Thoracic aorta (tissue), 2 donors: Measurements from ENCODE around the gene AASDH. TPM values are rescaled to one million over a fixed set of nuclear protein-coding genes. Genes with fewer than 3 reads are reported as not detected.

Experiments
- ATAC-seq: fragments of 150-250 bp; one replicate; pipeline ENCODE4 v1.8.0; 2017; ENCODE audit warnings: low read depth; ENCODE audit not compliant: insufficient number of reproducible peaks, low FRiP score
- DNase-seq: peaks from one replicate; pipeline ENCODE4 v3.0.0-alpha.2; 2020; ENCODE audit warnings: low spot score
- H3K27ac ChIP-seq, 2 donors: fragments of 200-600 bp; sonication (generic); 1 replicate in 1 of 2; 2 replicates in 1 of 2; pipeline ENCODE4 v1.5.1; 2016; ENCODE audit warnings: mild to moderate bottlenecking in 2 of 2, moderate library complexity in 2 of 2
- H3K27me3 ChIP-seq: fragments of 200-600 bp; sonication (generic); replicated peaks from 2 replicates; pipeline ENCODE4 v1.6.0; 2016; ENCODE audit warnings: mild to moderate bottlenecking; ENCODE audit not compliant: insufficient read depth
- H3K36me3 ChIP-seq: fragments of 200-600 bp; sonication (generic); one replicate; pipeline ENCODE4 v1.5.1; 2016
- H3K4me1 ChIP-seq, 2 donors: fragments of 200-600 bp; sonication (generic); 1 replicate in 1 of 2; 2 replicates in 1 of 2; pipeline versions ENCODE4 v1.5.1 to v1.6.0; 2016; ENCODE audit warnings: low read depth in 2 of 2, mild to moderate bottlenecking in 1 of 2; ENCODE audit not compliant: control insufficient read depth in 1 of 2
- H3K4me3 ChIP-seq: fragments of 200-600 bp; sonication (generic); 2 replicates; pipeline ENCODE4 v1.5.1; 2016; ENCODE audit warnings: mild to moderate bottlenecking
- H3K9me3 ChIP-seq: fragments of 200-600 bp; sonication (generic); 2 replicates; pipeline ENCODE4 v1.5.1; 2016
- CTCF ChIP-seq: fragments of 200-600 bp; sonication (generic); IDR thresholded peaks from one replicate; pipeline ENCODE4 v1.5.1; 2019; ENCODE audit warnings: antibody characterized with exemption
- total RNA-seq, 2 donors: library from RNA; depleted of rRNA; stranded (reverse); fragments of >200 nt; gene quantifications; one replicate each; pipeline versions ENCODE4 v1.1.0 to v1.2.3, GENCODE V29; 2016

Gene AASDH
- total RNA-seq, 2 donors from 2014 or later: 4.6 to 7.9 TPM

GRCh38 chr4:56301997-56302496 lies 85.2 kb downstream of the AASDH start:
- Histone ChIP-seq H3K27me3 (no peaks in the 10 kb centered on the region), H3K36me3 (no peaks in the 10 kb centered on the region), H3K4me3 (no peak overlapping the region), H3K9me3 (no peaks in the 10 kb centered on the region), H3K27ac (no peak overlapping the region), H3K4me1 (peaks cover 6 to 15% of the 10 kb centered on the region in 2 donors)
- ATAC-seq (no peak), DNase-seq (no peak)
- TF ChIP-seq CTCF: no peak

- ATAC-seq (peak; percentile 91), DNase-seq (no peak)
- no peaks in the 10 kb centered on the region for H3K27me3 ChIP-seq
- no peak overlapping the region for H3K27ac ChIP-seq
- peak overlapping the region; percentile 3 for H3K4me3 ChIP-seq
- peak; percentile 56 for TF ChIP-seq CTCF
- peaks cover 6 to 15% of the 10 kb centered on the region in 2 donors for H3K4me1 ChIP-seq
- H3K9me3 ChIP-seq: no peaks in the 10 kb centered on the region
- H3K36me3 ChIP-seq: no peaks in the 10 kb centered on the region
These were observed 85.9 kb downstream of the AASDH start for GRCh38 chr4:56301181-56301996.

GRCh38 chr4:56298236-56298635 lies 89.1 kb downstream of the AASDH start:
- TF ChIP-seq CTCF: no peak
- H3K9me3 ChIP-seq: no peaks in the 10 kb centered on the region
- no peak for DNase-seq
- ATAC-seq: no peak
- no peaks in the 10 kb centered on the region for H3K36me3 ChIP-seq
- H3K4me1 ChIP-seq: peaks cover 3 to 8% of the 10 kb centered on the region in 2 donors
- H3K27me3 ChIP-seq: no peaks in the 10 kb centered on the region
- no peak overlapping the region for H3K27ac ChIP-seq
- H3K4me3 ChIP-seq: no peak overlapping the region

GRCh38 chr4:56297776-56298175 lies 89.5 kb downstream of the AASDH start:
- Histone ChIP-seq H3K36me3 (no peaks in the 10 kb centered on the region), H3K4me3 (no peak overlapping the region), H3K9me3 (no peaks in the 10 kb centered on the region), H3K27me3 (no peaks in the 10 kb centered on the region), H3K27ac (no peak overlapping the region), H3K4me1 (peaks cover 3 to 8% of the 10 kb centered on the region in 2 donors)
- ATAC-seq (no peak), DNase-seq (no peak)
- no peak for TF ChIP-seq CTCF

GRCh38 chr4:56296526-56296925 lies 90.8 kb downstream of the AASDH start:
- ATAC-seq: no peak
- Histone ChIP-seq H3K4me3 (no peak overlapping the region), H3K27ac (no peak overlapping the region), H3K4me1 (peaks cover under 1 to 5% of the 10 kb centered on the region in 2 donors), H3K27me3 (no peaks in the 10 kb centered on the region), H3K9me3 (no peaks in the 10 kb centered on the region), H3K36me3 (no peaks in the 10 kb centered on the region)
- no peak for DNase-seq
- no peak for TF ChIP-seq CTCF
